HG03439 (cell line): ENCODE results near the gene FRMD4A.
"Not testable (repeated sequence)": the region's sequence is repeated elsewhere in the genome, so short reads cannot be mapped to it uniquely, and the experiment has no call there.

Experiments
- ATAC-seq: cut with Tn5 transposase; IDR thresholded peaks from one replicate; pipeline ENCODE4 v1.9.1; 2021; ENCODE audit warnings: mild to moderate bottlenecking, moderate library complexity; ENCODE audit not compliant: unreplicated experiment

Gene FRMD4A

GRCh38 chr10:13834581-13835286 is 496.0 kb downstream of the FRMD4A start:
- no peak for ATAC-seq

- ATAC-seq: no peak
Observed at GRCh38 chr10:13831711-13832141, 499.0 kb downstream of the FRMD4A start.

GRCh38 chr10:13830385-13830784 is 500.3 kb downstream of the FRMD4A start:
- ATAC-seq: no peak

- ATAC-seq: no peak
Observed at GRCh38 chr10:13829790-13830189, 500.9 kb downstream of the FRMD4A start.

GRCh38 chr10:13828284-13828683 is 502.4 kb downstream of the FRMD4A start:
- not testable (repeated sequence) for ATAC-seq

DNA sequence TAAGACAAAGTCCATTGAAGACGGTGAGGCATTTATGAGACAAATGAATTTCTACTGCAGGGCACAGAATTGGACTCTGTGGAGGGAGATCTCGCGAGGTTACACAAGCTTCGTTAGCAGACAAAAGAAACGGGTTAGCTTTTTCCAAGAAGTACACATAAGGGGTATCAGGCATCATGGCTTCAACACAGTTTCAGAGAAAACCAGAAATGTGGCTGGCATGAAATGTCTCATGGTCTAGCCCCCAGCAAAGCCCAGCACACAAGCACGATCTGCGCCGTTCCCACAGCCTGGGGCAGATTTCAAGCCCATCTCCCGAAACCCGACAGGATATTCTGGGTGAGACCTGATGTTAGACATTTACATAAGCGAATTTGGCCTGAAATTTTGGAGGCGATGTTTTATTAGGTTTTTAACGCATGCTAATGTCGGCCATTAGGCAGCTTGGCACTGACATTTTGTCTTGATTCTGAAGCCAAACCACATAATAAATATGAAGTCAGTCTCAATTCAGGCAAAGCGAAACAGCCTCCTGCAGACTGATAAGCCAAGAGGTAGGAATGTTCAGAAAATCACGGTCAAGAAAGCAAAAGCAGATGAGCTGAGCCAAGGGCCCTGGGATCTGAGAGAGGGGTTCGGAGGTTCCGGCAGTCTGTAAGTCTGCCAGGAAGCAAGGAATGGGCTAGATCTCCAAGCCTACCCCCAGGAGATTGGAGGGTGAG is 503.5 kb downstream of the FRMD4A start:
- ATAC-seq: no peak

DNA sequence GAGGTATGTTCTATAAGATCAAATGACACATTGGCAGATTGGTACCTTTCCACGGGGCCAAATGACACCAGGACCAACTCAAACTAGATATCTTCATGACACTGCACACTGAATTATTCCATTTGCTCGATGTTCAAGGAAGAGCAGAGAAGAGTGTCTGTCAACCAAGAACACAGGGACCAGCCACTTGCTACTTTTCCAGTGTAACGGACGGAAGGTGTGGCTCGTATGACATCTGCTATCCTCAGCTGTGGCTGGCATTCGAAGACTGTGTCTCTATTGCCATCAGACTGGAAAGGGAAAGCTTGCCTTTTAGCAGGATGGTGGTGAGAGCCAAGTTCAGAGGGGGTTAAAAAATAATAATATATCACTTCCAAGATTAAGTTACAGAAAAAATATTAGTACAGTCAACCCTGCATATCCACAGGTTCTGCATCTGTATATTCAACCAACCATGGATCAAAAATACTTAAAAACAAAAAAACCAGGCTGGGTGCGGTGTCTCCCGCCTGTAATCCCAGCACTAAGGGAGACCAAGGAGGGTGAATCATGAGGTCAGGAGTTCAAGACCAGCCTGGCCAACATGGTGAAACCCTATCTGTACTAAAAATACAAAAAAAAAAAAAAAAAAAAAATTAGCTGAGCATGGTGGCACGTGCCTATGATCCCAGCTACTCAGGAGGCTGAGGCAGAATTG is 506.9 kb downstream of the FRMD4A start:
- no peak for ATAC-seq

DNA sequence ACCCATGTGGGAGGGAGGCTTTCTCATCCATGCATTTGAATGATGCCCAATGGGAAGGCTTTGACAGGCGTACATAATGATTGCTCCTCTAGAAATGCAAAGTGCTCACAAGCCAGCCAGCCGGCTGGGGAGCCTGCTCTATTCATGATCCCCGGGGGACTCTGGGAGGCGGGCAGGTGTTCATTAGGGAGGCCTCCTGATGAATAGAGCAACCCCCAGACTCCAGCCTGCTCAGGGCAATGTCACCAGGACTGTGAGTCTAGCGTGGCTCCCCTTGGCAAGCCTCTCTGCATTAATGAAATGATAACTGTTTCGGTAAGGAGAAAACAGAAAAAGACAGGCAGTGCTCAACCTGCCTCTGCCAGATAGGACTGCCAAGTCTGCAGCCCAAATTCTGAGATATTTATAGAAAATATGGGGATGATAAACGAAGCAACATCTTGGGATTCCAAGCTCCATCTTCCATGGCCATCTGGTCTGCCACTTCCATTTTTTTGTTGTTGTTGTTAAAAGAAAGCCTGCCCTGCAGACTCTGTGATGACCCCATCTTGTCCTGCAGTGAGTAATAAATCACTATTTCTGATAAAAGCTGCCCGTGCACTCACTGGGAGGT is 507.5 kb downstream of the FRMD4A start:
- no peak for ATAC-seq

DNA sequence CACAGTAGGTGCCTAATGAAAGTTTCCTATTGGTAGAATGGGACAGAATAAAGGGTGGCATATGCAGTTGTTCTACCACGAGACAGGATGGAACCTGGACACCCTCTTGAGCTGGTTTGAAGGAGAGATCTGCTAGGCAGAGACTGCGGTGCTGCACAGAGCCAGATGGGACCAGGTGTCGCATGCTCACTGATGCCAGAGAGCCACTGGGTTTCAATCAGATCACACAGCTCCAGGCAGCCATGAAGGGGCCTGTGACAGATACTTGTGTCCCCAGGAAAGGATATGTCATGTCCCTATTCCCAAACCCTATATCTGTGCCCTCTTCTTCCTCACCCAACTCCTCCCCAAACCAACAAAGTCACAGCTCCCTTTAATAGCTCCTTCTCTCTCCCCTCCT is 508.2 kb downstream of the FRMD4A start:
- no peak for ATAC-seq

DNA sequence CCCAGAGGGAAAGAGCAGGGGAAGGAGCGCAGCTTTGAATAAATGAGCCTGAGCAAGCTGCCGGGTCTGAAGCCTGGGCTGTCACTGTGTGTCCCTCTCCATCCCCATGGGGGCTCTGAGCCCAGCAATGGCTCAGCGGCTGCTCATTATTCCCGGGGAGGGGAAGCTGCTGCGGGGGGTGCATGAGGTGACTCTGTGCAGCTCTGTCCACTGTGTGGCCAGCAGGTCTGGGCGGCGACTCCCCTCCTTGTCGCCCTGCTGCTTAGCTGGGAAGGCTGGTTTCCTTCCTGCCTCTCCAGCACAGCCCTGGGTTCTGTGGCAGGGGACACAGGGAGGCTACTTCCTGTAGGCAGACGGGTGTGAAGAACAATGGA is 509.8 kb downstream of the FRMD4A start:
- no peak for ATAC-seq

DNA sequence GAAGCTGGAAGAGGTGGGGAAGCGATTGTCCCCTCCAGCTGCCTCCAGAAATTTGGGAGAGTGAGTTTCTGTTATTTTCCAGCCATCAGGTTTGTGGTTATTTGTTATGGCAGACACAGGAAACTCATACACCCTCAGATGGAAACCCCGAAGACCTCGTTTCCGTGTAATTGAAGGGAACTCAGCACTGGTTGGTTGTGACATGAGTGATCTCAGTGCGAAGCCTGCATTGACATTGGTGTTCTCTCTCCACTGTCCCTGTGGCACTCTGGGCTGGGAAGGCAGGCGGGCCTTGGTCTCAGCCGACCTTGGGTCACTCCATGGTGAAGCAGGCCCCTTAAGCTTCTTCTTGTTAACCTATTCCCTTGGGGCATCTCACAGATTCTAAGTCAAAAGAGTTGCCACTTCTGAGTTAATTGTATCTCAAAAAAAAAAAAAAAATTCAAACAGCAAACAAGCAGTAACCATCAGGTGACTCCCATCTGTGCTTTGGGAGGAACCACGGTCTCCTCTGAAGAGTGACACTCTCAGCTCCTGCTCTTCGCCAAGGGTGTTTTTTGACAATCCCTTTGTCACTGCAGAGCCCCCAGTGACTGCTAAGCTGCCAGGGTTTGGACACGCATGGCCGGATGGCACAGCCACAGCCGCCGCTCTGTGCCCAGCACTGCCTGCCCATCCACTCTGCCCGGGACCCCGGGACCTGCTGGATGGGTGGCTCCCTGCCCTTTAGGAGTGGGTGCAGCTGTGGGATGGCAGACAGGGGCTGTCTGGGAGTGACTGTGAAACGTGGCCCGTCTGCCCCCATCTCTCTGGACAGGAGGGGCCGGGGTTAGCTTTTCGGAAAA is 510.4 kb downstream of the FRMD4A start:
- ATAC-seq: no peak

DNA sequence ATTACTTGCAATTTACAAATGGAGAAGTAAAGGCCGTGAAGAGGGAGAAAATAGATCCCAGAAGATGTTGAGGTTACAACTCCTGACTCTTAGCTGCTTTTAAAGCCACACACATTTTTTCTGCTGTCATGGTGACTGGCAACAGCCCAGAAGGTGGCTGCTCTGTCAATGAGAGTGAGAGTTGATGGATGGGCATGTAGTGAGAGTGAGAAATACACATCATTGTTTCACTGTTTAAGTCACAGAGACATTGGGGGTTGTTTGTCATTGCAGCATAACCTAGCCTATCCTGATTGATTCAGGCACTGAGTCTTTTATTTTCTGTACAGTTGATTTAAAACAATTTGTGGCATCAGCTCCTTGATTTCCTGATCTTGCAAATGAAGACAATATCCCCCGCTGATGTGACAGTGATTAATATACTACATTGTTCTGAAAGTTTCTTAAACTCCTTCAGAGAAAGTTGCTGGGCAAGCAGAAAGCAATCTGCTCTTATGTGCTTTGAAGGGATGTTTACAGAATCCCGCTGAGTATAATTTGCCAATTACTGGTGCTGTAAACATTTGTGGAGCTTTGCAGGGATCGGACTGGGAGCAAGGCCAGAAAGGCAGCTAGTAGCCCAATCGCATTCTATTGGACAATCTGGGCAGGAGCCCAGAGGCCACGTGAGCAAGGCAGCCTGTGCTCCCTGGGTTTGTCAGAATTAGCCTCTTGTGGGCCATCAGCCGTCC is 514.4 kb downstream of the FRMD4A start:
- ATAC-seq: no peak

DNA sequence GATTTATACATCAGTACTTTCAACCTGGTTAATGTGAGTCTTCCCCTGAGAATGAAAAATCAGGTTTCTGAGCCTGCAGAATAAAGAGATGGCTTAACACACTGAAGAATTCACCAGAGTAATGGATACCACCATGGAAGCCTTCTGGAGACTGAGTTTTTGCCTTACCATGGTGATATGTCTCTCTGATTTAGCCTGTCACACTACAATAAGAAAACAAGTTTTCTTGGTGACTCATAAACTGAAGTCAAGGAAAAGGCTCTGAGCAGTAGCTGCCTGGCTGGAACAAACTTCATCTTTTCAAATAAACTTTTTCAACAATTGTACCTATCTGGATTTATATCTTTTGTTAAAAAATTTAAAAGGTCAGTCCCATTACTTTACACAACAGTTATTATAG is 515.0 kb downstream of the FRMD4A start:
- no peak for ATAC-seq

GRCh38 chr10:13813550-13813949 is 517.2 kb downstream of the FRMD4A start:
- ATAC-seq: no peak

DNA sequence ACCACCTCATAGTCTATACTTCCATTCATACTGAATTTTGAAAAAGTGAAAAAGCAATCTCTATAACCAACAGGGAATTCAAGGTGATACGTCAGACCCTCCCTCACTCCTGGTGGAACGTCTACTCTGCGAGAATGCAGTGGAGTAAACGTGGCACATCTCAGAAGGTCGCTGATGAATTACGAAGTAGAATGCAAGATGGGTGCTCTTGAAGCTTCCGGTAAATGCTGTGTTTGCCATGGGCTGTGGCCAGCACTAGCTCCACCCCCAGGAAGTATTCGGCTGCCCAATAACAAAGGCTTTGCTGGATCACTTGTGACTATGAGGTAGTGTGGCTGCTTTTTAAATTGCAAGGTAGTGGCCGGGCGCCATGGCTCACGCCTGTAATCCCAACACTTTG is 517.9 kb downstream of the FRMD4A start:
- no peak for ATAC-seq

GRCh38 chr10:13810568-13810967 is 520.2 kb downstream of the FRMD4A start:
- ATAC-seq: no peak

DNA sequence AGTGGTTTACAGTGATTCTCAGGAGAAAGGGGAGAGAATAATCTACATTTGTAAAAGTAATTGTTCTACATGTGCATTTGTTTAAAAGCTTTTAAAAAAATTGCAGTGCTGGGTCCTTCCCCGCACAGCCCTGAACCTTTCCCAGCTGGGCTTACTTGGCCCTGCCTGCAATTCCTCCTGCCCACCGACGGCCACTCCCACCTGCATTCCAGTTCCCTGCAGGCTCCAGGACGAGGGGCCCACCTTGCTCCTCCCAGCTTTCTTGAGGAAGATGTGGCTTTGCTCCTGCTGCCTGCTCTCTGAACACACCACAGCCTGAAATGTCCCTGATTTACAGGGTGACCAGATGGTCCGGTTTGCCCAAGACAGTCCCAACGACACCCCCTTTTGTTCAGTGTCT is 521.3 kb downstream of the FRMD4A start:
- no peak for ATAC-seq

DNA sequence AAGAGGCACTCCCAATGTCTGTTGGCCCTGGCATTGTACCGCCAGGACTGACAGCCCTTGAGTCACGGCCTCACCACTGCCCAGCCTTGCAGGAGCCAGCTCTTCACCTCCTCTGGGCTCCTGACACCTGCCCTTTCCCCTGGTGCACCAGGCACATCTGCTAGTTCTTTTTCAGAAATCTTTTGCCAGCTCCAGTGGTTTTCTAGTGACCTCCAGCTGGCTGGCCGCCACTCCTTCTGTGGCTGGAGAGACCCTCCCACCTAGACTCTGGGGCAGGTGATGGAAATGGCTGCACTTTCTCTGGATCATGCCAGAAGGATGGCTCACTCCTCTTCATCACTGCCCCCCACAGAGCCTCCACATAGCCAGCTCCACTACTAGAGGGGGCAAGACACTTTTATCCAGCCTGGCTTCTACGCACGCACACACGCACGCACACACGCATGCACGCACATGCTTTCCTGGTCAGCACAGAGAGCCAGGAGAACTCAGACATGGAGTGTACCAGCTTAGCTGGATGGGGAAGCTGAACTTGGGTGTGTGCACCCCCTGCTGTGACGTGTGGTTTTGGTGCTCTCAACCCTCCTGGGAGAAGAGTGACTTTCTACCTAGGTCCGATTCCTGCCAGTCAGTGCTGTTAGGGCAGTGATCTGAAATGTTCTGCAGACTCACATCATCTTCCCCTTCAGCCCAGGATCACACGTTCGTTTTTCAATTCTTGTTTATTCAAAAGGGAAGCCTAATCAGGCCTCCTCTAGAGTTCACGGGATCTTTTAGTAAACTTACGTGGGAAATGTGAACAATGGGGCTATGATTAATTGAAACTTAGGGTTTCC is 522.0 kb downstream of the FRMD4A start:
- no peak for ATAC-seq

GRCh38 chr10:13806419-13806818 is 524.3 kb downstream of the FRMD4A start:
- no peak for ATAC-seq
